GM19468 (cell line): ENCODE results near the gene NOC2L.

Experiments
- ATAC-seq: cut with Tn5 transposase; IDR thresholded peaks from one replicate; pipeline ENCODE4 v1.9.1; 2021; ENCODE audit warnings: mild to moderate bottlenecking, moderate library complexity, moderate number of reproducible peaks; ENCODE audit not compliant: unreplicated experiment; ENCODE audit errors: extremely low read depth

NOC2L gene

GRCh38 chr1:934991-935750 is 23.9 kb downstream of the NOC2L start:
- ATAC-seq, result no peak

- ATAC-seq, result no peak
These were observed 25.5 kb downstream of the NOC2L start for GRCh38 chr1:933603-933940.

DNA sequence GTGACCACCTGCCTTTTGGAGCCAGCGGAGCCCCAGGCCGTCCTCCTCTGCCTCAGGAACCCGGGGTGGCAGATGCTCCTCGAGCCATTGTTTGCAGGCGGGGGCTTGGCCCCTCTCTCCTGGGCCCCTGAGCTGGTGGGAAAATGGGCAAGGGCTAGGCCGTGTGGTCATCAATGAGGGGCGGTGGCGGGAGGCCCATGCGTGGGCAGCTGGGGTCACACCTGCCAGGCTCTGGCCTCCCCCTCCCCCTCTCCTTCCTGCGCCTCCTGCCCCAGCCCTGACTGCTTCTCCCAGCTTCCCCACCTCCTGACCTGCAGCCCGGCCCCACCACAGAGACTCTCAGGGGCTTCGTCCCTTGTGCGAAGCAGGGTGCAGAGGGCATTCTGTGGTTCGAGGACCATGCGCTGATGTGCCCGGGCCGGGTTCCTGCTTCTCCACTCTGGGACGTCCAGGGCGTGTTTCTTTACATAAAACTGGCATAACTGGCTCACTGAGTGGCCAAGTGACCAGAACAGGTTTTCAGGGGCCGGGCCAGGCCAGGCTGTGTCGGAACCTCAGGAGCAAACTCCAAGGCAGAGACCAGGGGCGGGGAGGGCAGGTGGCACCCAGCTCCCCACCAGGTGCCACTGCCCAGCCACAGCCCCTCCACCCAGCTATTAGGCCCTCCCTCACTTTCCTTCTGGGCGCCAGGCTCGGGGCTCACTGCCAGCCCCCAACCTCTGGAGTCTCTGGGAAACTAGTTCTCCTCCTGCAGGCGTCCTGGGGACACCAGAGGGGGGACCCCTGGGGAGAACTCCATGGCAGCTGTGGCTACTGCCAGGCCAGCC is 26.1 kb downstream of the NOC2L start:
- no peak for ATAC-seq

GRCh38 chr1:932173-932510 is 26.9 kb downstream of the NOC2L start:
- ATAC-seq, result no peak

DNA sequence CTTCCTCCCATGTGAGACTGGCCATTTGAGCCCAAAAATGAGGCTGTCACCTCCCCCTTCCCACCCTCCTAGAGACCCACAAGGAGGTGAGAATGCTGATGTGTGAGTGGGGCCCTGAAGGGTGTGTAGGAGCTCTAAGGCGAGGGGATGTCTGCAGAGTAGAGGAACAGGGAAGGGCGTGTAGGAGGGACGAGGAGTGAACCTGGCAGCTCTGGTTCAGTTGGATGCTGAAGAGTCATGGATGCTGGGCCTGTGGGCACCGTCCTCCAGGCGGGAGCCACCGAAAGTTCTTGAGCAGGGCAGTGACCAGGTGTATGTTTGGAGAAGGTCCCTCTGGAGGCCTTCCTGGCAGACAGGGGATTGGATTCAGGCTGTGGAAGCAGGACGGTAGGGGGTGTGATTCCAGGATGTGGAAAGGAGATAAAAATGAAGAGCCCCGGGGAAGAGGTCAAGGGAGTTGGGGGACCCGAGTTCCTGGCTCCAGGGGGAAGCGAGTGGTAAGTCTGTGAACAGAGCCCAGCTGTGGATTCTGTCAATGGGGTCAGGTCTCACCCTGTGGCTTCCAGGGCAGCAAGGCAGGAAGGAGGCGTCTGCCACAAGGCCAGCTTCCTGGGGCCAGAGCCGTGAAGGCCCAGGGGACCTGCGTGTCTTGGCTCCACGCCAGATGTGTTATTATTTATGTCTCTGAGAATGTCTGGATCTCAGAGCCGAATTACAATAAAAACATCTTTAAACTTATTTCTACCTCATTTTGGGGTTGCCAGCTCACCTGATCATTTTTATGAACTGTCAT is 27.5 kb downstream of the NOC2L start:
- no peak for ATAC-seq

GRCh38 chr1:930633-931138 is 28.4 kb downstream of the NOC2L start:
- ATAC-seq, result no peak

DNA sequence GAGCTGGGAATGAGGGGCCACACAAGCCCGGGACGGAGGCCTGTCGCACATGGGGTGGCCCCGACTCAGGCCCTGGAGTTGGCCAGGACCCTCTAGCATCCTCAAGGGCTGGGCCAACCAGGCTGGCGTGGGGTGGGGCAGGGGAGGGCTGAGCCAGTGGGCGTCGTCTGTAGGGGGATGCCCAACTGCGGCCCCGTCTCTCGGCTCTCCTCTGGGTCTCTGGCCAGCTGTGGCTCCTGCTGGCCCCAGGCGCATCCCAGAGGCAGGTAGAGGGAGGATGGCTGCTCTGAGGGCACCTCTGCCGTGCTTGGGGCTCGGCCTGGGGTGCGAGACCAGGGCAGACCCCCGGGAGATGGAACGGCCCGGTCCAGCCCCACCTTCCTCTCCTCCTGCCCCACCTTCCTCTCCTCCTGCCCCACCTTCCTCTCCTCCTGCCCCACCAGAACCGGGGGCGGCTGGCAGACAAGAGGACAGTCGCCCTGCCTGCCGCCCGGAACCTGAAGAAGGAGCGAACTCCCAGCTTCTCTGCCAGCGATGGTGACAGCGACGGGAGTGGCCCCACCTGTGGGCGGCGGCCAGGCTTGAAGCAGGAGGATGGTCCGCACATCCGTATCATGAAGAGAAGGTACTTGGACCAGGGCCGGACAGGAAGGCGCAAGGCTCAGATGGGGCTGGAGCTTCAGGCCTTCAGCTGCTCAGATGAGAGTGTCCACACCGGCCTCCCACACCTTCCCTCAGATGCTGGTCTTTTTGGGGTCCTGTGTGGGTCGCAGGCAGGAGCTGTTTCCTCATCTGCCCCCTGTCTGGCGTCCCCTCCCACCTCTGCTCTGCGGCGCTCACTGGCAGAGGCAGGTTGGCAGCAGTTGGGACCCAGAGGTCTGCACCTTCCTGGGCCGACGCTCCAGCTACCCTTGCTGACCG is 29.1 kb downstream of the NOC2L start:
- no peak for ATAC-seq

DNA sequence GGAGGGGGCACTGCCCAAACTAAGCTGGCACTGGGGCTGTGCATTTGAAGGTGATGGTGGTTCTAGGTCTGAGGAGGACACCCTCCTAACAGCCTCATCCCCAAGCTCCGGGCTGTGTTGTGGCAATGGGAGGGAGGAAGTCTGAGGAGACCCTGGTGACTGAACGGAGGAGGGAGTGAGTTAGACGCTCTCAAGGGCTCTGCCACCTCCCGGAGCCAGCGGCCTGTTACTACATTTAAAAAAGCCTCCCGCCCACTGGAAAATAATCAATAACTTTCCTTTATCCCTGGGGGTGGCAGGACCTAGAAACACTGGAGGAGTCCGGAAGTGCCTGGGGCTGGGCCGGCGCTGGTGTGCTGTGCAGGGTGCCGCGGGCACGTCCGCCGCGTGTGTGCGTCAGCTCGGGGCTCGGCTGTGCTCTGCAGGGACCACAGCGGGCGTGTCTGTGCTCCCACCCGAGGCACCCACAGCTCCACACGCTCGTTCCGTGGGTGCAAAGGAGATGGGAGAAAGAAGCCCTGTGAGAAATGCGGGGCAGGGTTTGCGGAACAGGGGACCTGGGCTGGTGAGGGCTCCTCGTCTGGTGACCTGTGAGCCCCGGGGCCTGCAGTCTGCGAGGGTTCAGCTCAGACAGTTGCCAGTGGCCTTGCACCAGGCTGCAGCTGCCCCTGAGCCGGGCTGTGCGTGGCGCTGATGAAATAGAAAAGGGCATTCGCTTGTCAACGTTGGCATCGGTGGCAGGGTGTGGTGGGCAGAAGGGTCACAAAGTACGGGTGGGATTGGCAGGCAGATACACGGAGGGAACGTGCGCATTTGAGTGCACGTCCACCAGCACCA is 30.0 kb downstream of the NOC2L start:
- no peak for ATAC-seq

GRCh38 chr1:927748-928147 is 31.3 kb downstream of the NOC2L start:
- no peak for ATAC-seq

- ATAC-seq, result no peak
These were observed 31.8 kb downstream of the NOC2L start for GRCh38 chr1:927234-927633.

GRCh38 chr1:925561-926421 is 33.3 kb downstream of the NOC2L start:
- ATAC-seq, result no peak

- no peak for ATAC-seq
These were observed 34.1 kb downstream of the NOC2L start for GRCh38 chr1:924656-925560.

DNA sequence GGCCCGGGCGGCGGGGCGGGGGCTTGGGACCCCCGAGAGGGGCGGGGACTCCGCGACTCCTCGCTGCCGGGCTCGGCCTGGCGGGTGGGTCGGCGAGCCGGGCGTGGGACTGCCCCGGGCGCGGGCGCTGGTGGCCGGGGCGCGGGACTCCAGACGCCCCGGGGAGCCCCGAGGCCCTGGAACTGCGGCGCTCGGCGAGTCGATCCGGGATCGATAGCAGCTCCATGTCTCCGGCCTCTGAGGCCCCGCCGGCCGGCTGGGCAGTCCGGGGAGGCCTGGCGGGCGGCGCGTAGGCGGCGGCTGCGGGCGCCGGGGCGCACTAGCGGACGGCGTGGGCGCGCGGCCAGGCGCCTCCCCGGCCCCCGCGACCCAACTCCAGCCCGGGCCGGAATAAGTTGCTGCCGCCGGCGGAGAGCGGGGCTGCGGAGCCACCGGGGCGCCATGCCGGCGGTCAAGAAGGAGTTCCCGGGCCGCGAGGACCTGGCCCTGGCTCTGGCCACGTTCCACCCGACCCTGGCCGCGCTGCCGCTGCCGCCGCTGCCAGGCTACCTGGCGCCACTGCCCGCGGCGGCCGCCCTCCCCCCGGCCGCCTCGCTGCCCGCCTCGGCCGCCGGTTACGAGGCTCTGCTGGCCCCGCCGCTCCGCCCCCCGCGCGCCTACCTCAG is 34.9 kb downstream of the NOC2L start:
- no peak for ATAC-seq

DNA sequence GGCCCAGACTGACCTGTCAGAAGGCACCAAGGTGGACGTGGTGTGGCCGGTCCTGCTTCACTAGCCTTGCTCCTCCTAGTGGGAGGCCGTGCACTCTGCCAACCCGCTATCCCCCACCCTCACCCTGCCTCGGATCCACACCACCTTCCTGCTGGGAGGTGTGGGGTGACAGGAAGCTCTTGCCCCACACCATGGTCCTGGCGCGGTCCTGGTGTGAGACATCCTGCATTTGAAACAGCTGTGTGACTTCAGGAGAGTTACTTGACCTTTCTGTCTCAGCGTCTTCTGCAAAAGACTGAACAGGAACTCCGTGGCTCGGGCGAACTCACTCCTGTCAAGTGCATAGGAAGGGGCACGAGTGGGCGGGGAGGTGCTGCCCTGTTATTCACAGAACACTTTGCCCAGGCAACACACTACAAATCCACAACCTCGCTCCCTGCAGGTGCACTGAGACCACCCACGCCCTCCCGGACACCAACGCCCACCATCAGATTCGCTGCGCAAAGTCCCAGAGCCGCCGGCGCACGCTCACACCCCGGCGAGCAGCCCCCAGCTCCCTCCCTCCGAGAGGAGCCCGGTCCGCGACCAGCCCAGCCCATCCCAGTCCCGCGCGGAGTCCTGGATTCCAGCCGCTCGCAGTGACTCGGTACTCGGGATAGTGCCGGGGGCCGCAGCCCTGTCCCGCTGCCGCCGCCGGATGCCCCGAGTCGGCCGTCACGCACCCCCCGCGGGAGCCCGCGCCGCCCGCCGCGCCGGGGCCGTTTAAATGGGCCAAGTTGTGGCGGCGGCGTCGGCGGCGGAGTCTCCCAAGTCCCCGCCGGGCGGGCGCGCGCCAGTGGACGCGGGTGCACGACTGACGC is 35.7 kb downstream of the NOC2L start, which contains the start of gene SAMD11:
Gene SAMD11 (plus strand): TSS at position 793 of the 860 bp plus-strand sequence. CDS start 509 bp downstream, outside the sequence.
- no peak for ATAC-seq

GRCh38 chr1:921011-921837 is 37.8 kb downstream of the NOC2L start:
- no peak for ATAC-seq
